Smooth muscle cell (in vitro differentiated cells): ENCODE data around the gene PACRG. TPM values are rescaled to one million over a fixed set of nuclear protein-coding genes. Genes with fewer than 3 reads are reported as not detected.

ENCODE experiments used
- DNase-seq: peaks from one replicate; lab custom pipeline; 2025; ENCODE audit not compliant: unreplicated experiment; lab: John Stamatoyannopoulos, UW
- H2AFZ ChIP-seq: fragments of 200-600 bp; sonication (generic); 2 replicates; pipeline ENCODE4 v1.6.0; 2016; ENCODE audit warnings: antibody characterized with exemption, low read depth, mild to moderate bottlenecking
- H3F3A ChIP-seq: fragments of 200-600 bp; sonication (generic); 2 replicates; pipeline ENCODE4 v1.6.0; 2017; ENCODE audit warnings: antibody characterized with exemption, low read depth
- H3K27ac ChIP-seq: fragments of 200-600 bp; sonication (generic); 2 replicates; pipeline ENCODE4 v1.5.1; 2016; ENCODE audit warnings: low read depth, mild to moderate bottlenecking
- H3K27me3 ChIP-seq: fragments of 200-600 bp; sonication (generic); 2 replicates; pipeline ENCODE4 v1.6.1; 2016; ENCODE audit warnings: low read depth, mild to moderate bottlenecking
- H3K36me3 ChIP-seq: fragments of 200-600 bp; sonication (generic); 2 replicates; pipeline ENCODE4 v1.5.1; 2016; ENCODE audit warnings: low read depth
- H3K4me1 ChIP-seq: fragments of 200-600 bp; sonication (generic); 2 replicates; pipeline ENCODE4 v1.5.1; 2016; ENCODE audit warnings: low read depth
- H3K4me2 ChIP-seq: fragments of 200-600 bp; sonication (generic); 2 replicates; pipeline ENCODE4 v1.6.0; 2016; ENCODE audit warnings: mild to moderate bottlenecking
- H3K4me3 ChIP-seq: fragments of 200-600 bp; sonication (generic); 2 replicates; pipeline ENCODE4 v1.5.1; 2016; ENCODE audit warnings: mild to moderate bottlenecking
- H3K79me2 ChIP-seq: fragments of 200-600 bp; sonication (generic); 2 replicates; pipeline ENCODE4 v1.6.0; 2016; ENCODE audit warnings: low read depth, mild to moderate bottlenecking
- H3K9ac ChIP-seq: fragments of 200-600 bp; sonication (generic); 2 replicates; pipeline ENCODE4 v1.6.0; 2016; ENCODE audit warnings: low read depth
- H3K9me3 ChIP-seq: fragments of 200-600 bp; sonication (generic); replicated peaks from 2 replicates; pipeline ENCODE4 v1.5.1; 2016; ENCODE audit warnings: low read depth
- H4K20me1 ChIP-seq: fragments of 200-600 bp; sonication (generic); 2 replicates; pipeline ENCODE4 v1.6.0; 2016; ENCODE audit warnings: low read depth
- WGBS: methylation state at CpG from one replicate; pipeline ENCODE4 v1.1.7; 2016; ENCODE audit warnings: low lambda C conversion rate; 5-methylcytosine and 5-hydroxymethylcytosine counted together
- polyA plus RNA-seq: library from polyadenylated mRNA; unstranded; fragments of >200 nt; fragmentation: Nextera tagmentation; extraction: Ambion mirVana; gene quantifications from 2 replicates; pipeline ENCODE4 v1.2.1, GENCODE V29; 2016
- total RNA-seq: library from RNA; depleted of rRNA; stranded (reverse); fragments of >200 nt; gene quantifications from 2 replicates; pipeline ENCODE4 v1.2.3, GENCODE V29; 2014
- TF ChIP-seq, protein P1 (sequence below): fragments of 200-600 bp; sonication (generic); IDR thresholded peaks from 2 replicates; pipeline ENCODE4 v1.5.1; 2017; ENCODE audit warnings: borderline replicate concordance, mild to moderate bottlenecking, antibody characterized with exemption; ENCODE audit not compliant: insufficient read depth, poor library complexity, severe bottlenecking

Gene PACRG
- total and polyA plus RNA-seq, 2 experiments from 2014 or later, result not detected

GRCh38 chr6:163190786-163191185 lies 463.0 kb downstream of the PACRG start:
- no peaks in the 10 kb centered on the region for H3K4me1 ChIP-seq
- H3F3A ChIP-seq, result no peaks in the 10 kb centered on the region
- H3K36me3 ChIP-seq, result no peaks in the 10 kb centered on the region
- H3K4me2 ChIP-seq, result no peak overlapping the region
- TF ChIP-seq, protein P1, sequence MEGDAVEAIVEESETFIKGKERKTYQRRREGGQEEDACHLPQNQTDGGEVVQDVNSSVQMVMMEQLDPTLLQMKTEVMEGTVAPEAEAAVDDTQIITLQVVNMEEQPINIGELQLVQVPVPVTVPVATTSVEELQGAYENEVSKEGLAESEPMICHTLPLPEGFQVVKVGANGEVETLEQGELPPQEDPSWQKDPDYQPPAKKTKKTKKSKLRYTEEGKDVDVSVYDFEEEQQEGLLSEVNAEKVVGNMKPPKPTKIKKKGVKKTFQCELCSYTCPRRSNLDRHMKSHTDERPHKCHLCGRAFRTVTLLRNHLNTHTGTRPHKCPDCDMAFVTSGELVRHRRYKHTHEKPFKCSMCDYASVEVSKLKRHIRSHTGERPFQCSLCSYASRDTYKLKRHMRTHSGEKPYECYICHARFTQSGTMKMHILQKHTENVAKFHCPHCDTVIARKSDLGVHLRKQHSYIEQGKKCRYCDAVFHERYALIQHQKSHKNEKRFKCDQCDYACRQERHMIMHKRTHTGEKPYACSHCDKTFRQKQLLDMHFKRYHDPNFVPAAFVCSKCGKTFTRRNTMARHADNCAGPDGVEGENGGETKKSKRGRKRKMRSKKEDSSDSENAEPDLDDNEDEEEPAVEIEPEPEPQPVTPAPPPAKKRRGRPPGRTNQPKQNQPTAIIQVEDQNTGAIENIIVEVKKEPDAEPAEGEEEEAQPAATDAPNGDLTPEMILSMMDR, result no peak
- no peak overlapping the region for H3K27ac ChIP-seq
- H3K9ac ChIP-seq, result no peak overlapping the region
- no peaks in the 10 kb centered on the region for H3K9me3 ChIP-seq
- no peaks in the 10 kb centered on the region for H4K20me1 ChIP-seq
- DNase-seq, result no peak
- WGBS, result 83% methylated on average over 4 of the region's 4 CpGs
- no peak overlapping the region for H2AFZ ChIP-seq
- no peaks in the 10 kb centered on the region for H3K27me3 ChIP-seq
- no peak overlapping the region for H3K4me3 ChIP-seq
- no peaks in the 10 kb centered on the region for H3K79me2 ChIP-seq

GRCh38 chr6:163191704-163192537 lies 464.1 kb downstream of the PACRG start:
- Histone ChIP-seq H3K9me3 (no peaks in the 10 kb centered on the region), H3K4me2 (no peak overlapping the region), H3K79me2 (no peaks in the 10 kb centered on the region), H4K20me1 (no peaks in the 10 kb centered on the region), H3K9ac (no peak overlapping the region), H3K27me3 (no peaks in the 10 kb centered on the region), H2AFZ (no peak overlapping the region), H3K36me3 (no peaks in the 10 kb centered on the region), H3K4me1 (no peaks in the 10 kb centered on the region), H3K27ac (no peak overlapping the region), H3F3A (no peaks in the 10 kb centered on the region), H3K4me3 (no peak overlapping the region)
- WGBS, result 89% methylated on average over 7 of the region's 7 CpGs
- TF ChIP-seq, protein P1, result no peak
- DNase-seq, result no peak

DNA sequence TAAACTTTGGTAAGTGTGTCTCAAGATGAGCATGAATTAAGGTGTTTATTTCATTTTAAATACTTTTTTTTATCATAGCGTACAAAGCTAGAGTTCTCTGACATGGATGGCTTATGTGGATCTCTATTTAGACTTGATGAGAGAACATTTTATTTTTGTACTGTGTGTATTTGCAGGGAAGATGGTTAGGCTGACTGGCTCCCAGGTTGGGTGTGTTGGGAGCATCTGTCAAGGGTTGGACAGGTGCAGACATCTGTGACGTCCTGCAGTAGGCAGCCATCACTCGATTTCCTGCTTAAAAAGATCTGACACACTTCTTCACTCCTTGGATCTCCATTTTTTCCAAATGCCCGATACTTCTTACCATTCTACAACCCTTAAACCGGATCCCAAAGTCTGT lies 464.8 kb downstream of the PACRG start:
- 77% methylated on average over 5 of the region's 5 CpGs for WGBS
- Histone ChIP-seq H3F3A (no peaks in the 10 kb centered on the region), H3K4me2 (no peak overlapping the region), H3K4me1 (no peaks in the 10 kb centered on the region), H3K27me3 (no peaks in the 10 kb centered on the region), H3K9ac (no peak overlapping the region), H3K79me2 (no peaks in the 10 kb centered on the region), H3K36me3 (no peaks in the 10 kb centered on the region), H3K27ac (no peak overlapping the region), H3K4me3 (no peak overlapping the region), H3K9me3 (no peaks in the 10 kb centered on the region), H4K20me1 (no peaks in the 10 kb centered on the region), H2AFZ (no peak overlapping the region)
- TF ChIP-seq, protein P1, result no peak
- DNase-seq, result no peak

DNA sequence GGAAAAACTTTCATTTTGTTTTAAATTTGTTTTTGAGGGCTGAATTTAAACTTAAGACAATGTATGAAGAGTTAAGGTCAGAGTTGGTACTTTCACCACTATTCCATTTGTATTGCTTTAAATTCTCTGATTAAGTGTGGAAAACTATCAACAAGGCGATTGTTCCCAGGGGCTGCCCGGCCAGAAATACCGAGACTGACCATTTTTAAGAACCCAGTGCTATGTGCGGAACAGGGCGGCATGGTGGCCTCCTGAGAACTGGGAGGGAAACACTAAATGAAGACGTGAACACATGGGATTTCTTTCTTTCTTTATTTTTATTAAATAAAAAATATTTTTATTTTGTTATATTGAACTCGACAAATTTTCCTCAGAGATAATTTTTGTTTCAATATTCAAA lies 465.6 kb downstream of the PACRG start:
- DNase-seq, result no peak
- Histone ChIP-seq H3K4me2 (no peak overlapping the region), H3K9me3 (no peaks in the 10 kb centered on the region), H3K36me3 (no peaks in the 10 kb centered on the region), H2AFZ (no peak overlapping the region), H3K27ac (no peak overlapping the region), H3K79me2 (no peaks in the 10 kb centered on the region), H3K27me3 (no peaks in the 10 kb centered on the region), H4K20me1 (no peaks in the 10 kb centered on the region), H3F3A (no peaks in the 10 kb centered on the region), H3K4me3 (no peak overlapping the region), H3K4me1 (no peaks in the 10 kb centered on the region), H3K9ac (no peak overlapping the region)
- WGBS, result 92% methylated on average over 7 of the region's 7 CpGs
- TF ChIP-seq, protein P1, result no peak
